HEK293 (cell line): ENCODE results near the gene GP1BB.

Experiments
- CTCF ChIA-PET: fragments of 350-600 bp; formaldehyde crosslinking; extraction: SDS; loops from one replicate; lab custom pipeline; 2021; ENCODE audit warnings: antibody characterized with exemption; lab: Yijun Ruan, JAX
- POLR2A ChIA-PET: fragments of 300-600 bp; formaldehyde crosslinking; extraction: SDS; loops from one replicate; lab custom pipeline; 2020; ENCODE audit warnings: antibody characterized with exemption, inconsistent platforms; lab: Yijun Ruan, JAX
- H3K27ac ChIP-seq: fragments of 200-500 bp; sonication (Bioruptor generic); 2 replicates; pipeline ENCODE4 v1.5.1; 2014; ENCODE audit warnings: low read depth, low read length, control low read depth, inconsistent platforms; ENCODE audit errors: extremely low read depth
- H3K36me3 ChIP-seq, 2 experiments: fragments of 200-500 bp in 1 of 2; sonication (Bioruptor generic) in 1 of 2; 1 replicate in 1 of 2; 2 replicates in 1 of 2; pipeline ENCODE4 v1.5.1; 2014 to 2017; ENCODE audit warnings: inconsistent platforms in 2 of 2, low read length in 2 of 2; ENCODE audit not compliant: control insufficient read depth in 2 of 2, insufficient read depth in 1 of 2
- H3K4me1 ChIP-seq: fragments of 200-500 bp; sonication (Bioruptor generic); 2 replicates; pipeline ENCODE4 v1.5.1; 2014; ENCODE audit warnings: mild to moderate bottlenecking, low read length, inconsistent platforms; ENCODE audit not compliant: control insufficient read depth, insufficient read depth
- H3K4me3 ChIP-seq: 2 replicates; pipeline ENCODE4 v1.5.1; 2011; ENCODE audit warnings: low read depth, mild to moderate bottlenecking, control low read depth, low read length, moderate library complexity
- H3K9me3 ChIP-seq: fragments of 200-500 bp; sonication (Bioruptor generic); 2 replicates; pipeline ENCODE4 v1.5.1; 2014; ENCODE audit warnings: low read depth, low read length, inconsistent platforms; ENCODE audit not compliant: control insufficient read depth, insufficient read depth
- HOXD13 ChIP-seq: sonication (generic); formaldehyde crosslinking; IDR thresholded peaks from 2 replicates; pipeline ENCODE4 v1.8.0; 2022; ENCODE audit warnings: missing genetic modification reagents, borderline replicate concordance
- KLF16 ChIP-seq: fragments of 450-650 bp; formaldehyde crosslinking; IDR thresholded peaks from 2 replicates; pipeline ENCODE4 v1.5.1; 2017; ENCODE audit warnings: missing biosample characterization, missing genetic modification characterization
- MZF1 ChIP-seq: fragments of 450-650 bp; formaldehyde crosslinking; IDR thresholded peaks from 2 replicates; pipeline ENCODE4 v1.5.1; 2017; ENCODE audit warnings: missing biosample characterization, missing genetic modification characterization, borderline replicate concordance
- YY2 ChIP-seq: fragments of 450-650 bp; formaldehyde crosslinking; IDR thresholded peaks from 2 replicates; pipeline ENCODE4 v1.5.1; 2016; ENCODE audit warnings: missing biosample characterization, missing genetic modification characterization
- ZBTB49 ChIP-seq: fragments of 450-650 bp; formaldehyde crosslinking; IDR thresholded peaks from 2 replicates; pipeline ENCODE4 v1.5.1; 2016; ENCODE audit warnings: missing biosample characterization, missing genetic modification characterization, low read depth
- ZFP41 ChIP-seq: fragments of 450-650 bp; formaldehyde crosslinking; IDR thresholded peaks from 2 replicates; pipeline ENCODE4 v1.5.1; 2016; ENCODE audit warnings: missing biosample characterization, missing genetic modification characterization, borderline replicate concordance
- ZNF140 ChIP-seq: fragments of 450-650 bp; formaldehyde crosslinking; IDR thresholded peaks from 2 replicates; pipeline ENCODE4 v1.5.1; 2016; ENCODE audit warnings: missing biosample characterization, missing genetic modification characterization
- ZNF155 ChIP-seq: fragments of 450-650 bp; formaldehyde crosslinking; IDR thresholded peaks from 2 replicates; pipeline ENCODE4 v1.5.1; 2016; ENCODE audit warnings: missing biosample characterization, missing genetic modification characterization
- ZNF175 ChIP-seq: fragments of 450-650 bp; formaldehyde crosslinking; IDR thresholded peaks from 2 replicates; pipeline ENCODE4 v1.5.1; 2016; ENCODE audit warnings: missing biosample characterization, missing genetic modification characterization
- ZNF214 ChIP-seq: fragments of 450-650 bp; formaldehyde crosslinking; IDR thresholded peaks from 2 replicates; pipeline ENCODE4 v1.5.1; 2017; ENCODE audit warnings: missing biosample characterization, mild to moderate bottlenecking, missing genetic modification characterization, borderline replicate concordance
- ZNF239 ChIP-seq: fragments of 450-650 bp; formaldehyde crosslinking; IDR thresholded peaks from 2 replicates; pipeline ENCODE4 v1.5.1; 2016; ENCODE audit warnings: missing biosample characterization, missing genetic modification characterization
- ZNF266 ChIP-seq: fragments of 450-650 bp; formaldehyde crosslinking; IDR thresholded peaks from 2 replicates; pipeline ENCODE4 v1.5.1; 2016; ENCODE audit warnings: missing biosample characterization, missing genetic modification characterization, low read depth
- ZNF280C ChIP-seq: fragments of 450-650 bp; formaldehyde crosslinking; IDR thresholded peaks from 2 replicates; pipeline ENCODE4 v1.5.1; 2016; ENCODE audit warnings: missing biosample characterization, missing genetic modification characterization
- ZNF433 ChIP-seq: fragments of 450-650 bp; formaldehyde crosslinking; IDR thresholded peaks from 2 replicates; pipeline ENCODE4 v1.5.1; 2016; ENCODE audit warnings: missing biosample characterization, missing genetic modification characterization, low read depth
- ZNF449 ChIP-seq: fragments of 450-650 bp; formaldehyde crosslinking; IDR thresholded peaks from 2 replicates; pipeline ENCODE4 v1.5.1; 2017; ENCODE audit warnings: missing biosample characterization, mild to moderate bottlenecking, missing genetic modification characterization, moderate library complexity
- ZNF623 ChIP-seq: fragments of 450-650 bp; formaldehyde crosslinking; IDR thresholded peaks from 2 replicates; pipeline ENCODE4 v1.5.1; 2016; ENCODE audit warnings: missing biosample characterization, missing genetic modification characterization
- ZNF645 ChIP-seq: fragments of 450-650 bp; formaldehyde crosslinking; IDR thresholded peaks from 2 replicates; pipeline ENCODE4; 2016; ENCODE audit warnings: missing biosample characterization, missing genetic modification characterization
- ZSCAN4 ChIP-seq: fragments of 450-650 bp; formaldehyde crosslinking; IDR thresholded peaks from 2 replicates; pipeline ENCODE4 v1.5.1; 2017; ENCODE audit warnings: missing biosample characterization, missing genetic modification characterization
- TF ChIP-seq, protein P1 (sequence below): fragments of 450-650 bp; formaldehyde crosslinking; IDR thresholded peaks from 2 replicates; pipeline ENCODE4 v1.5.0; 2017; ENCODE audit warnings: missing biosample characterization, missing genetic modification characterization, borderline replicate concordance

GP1BB gene

GRCh38 chr22:19673660-19674059, 49.7 kb upstream of the GP1BB start (continued):
- TF ChIP-seq ZNF645 (tag by site-specific recombination) (no peak), ZNF175 (tag by site-specific recombination) (no peak), ZNF433 (tag by site-specific recombination) (no peak), HOXD13 (CRISPR knock-in tag) (no peak), ZBTB49 (tag by site-specific recombination) (no peak), ZNF239 (tag by site-specific recombination) (no peak), ZFP41 (tag by site-specific recombination) (no peak)

- Histone ChIP-seq H3K27ac (no peak overlapping the region), H3K4me1 (no peaks in the 10 kb centered on the region), H3K9me3 (no peaks in the 10 kb centered on the region), H3K4me3 (no peak overlapping the region), H3K36me3 (no peaks in the 10 kb centered on the region)
- ChIA-PET CTCF (interaction anchor here (0.6 to 0.8 kb wide), 3 partner anchors 10 to 42 kb away, joined by 3 to 4 read pairs (median 3); no protein-coding TSS in a partner anchor), POLR2A (no interaction called here)
- TF ChIP-seq ZNF623 (tag by site-specific recombination), result no peak
These were observed 49.0 kb upstream of the GP1BB start for GRCh38 chr22:19674129-19674928.

GRCh38 chr22:19674929-19675253, 48.4 kb upstream of the GP1BB start:
- H3K4me1 ChIP-seq, result no peaks in the 10 kb centered on the region
- ChIA-PET CTCF (interaction anchor here (0.6 to 1.2 kb wide), 4 partner anchors 10 to 235 kb away, joined by 3 to 4 read pairs (median 3); no protein-coding TSS in a partner anchor), POLR2A (no interaction called here)
- no peaks in the 10 kb centered on the region for H3K9me3 ChIP-seq
- H3K4me3 ChIP-seq, result no peak overlapping the region
- H3K27ac ChIP-seq, result no peak overlapping the region
- no peaks in the 10 kb centered on the region for H3K36me3 ChIP-seq
- TF ChIP-seq KLF16 (tag by site-specific recombination) (no peak), MZF1 (tag by site-specific recombination) (no peak), ZFP41 (tag by site-specific recombination) (no peak), ZNF266 (tag by site-specific recombination) (no peak), YY2 (tag by site-specific recombination) (no peak), ZSCAN4 (no peak), ZNF280C (tag by site-specific recombination) (no peak), ZNF155 (tag by site-specific recombination) (no peak), ZNF449 (tag by site-specific recombination) (no peak), ZNF214 (no peak), ZNF140 (tag by site-specific recombination) (no peak)
- TF ChIP-seq, protein P1, sequence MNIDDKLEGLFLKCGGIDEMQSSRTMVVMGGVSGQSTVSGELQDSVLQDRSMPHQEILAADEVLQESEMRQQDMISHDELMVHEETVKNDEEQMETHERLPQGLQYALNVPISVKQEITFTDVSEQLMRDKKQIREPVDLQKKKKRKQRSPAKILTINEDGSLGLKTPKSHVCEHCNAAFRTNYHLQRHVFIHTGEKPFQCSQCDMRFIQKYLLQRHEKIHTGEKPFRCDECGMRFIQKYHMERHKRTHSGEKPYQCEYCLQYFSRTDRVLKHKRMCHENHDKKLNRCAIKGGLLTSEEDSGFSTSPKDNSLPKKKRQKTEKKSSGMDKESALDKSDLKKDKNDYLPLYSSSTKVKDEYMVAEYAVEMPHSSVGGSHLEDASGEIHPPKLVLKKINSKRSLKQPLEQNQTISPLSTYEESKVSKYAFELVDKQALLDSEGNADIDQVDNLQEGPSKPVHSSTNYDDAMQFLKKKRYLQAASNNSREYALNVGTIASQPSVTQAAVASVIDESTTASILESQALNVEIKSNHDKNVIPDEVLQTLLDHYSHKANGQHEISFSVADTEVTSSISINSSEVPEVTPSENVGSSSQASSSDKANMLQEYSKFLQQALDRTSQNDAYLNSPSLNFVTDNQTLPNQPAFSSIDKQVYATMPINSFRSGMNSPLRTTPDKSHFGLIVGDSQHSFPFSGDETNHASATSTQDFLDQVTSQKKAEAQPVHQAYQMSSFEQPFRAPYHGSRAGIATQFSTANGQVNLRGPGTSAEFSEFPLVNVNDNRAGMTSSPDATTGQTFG (tag by site-specific recombination), result no peak
